ENCODE data around the gene TRIP11.

TRIP11 gene

GRCh38 chr14:91925727-91926121 lies 114.1 kb downstream of the TRIP11 start:
- Histone ChIP-seq H3K9ac (ENCODE audit: low read length) (no peak overlapping the region), H3K4me1 (ENCODE audit: control insufficient read depth, insufficient read depth, low read length) (no peaks in the 10 kb centered on the region), H3K36me3 (ENCODE audit: control insufficient read depth, insufficient read depth, low read length) (no peaks in the 10 kb centered on the region), H3K27me3 (ENCODE audit: control insufficient read depth, insufficient read depth, low read length) (no peaks in the 10 kb centered on the region), H3K4me3 (ENCODE audit: low read length) (no peak overlapping the region), H3K9me3 (ENCODE audit: control insufficient read depth, low read length) (no peaks in the 10 kb centered on the region)

- no peaks in the 10 kb centered on the region for H3K4me1 ChIP-seq (ENCODE audit: control insufficient read depth, insufficient read depth, low read length)
- H3K4me3 ChIP-seq (ENCODE audit: low read length), result no peak overlapping the region
- H3K27me3 ChIP-seq (ENCODE audit: control insufficient read depth, insufficient read depth, low read length), result no peaks in the 10 kb centered on the region
- no peaks in the 10 kb centered on the region for H3K9me3 ChIP-seq (ENCODE audit: control insufficient read depth, low read length)
- no peaks in the 10 kb centered on the region for H3K36me3 ChIP-seq (ENCODE audit: control insufficient read depth, insufficient read depth, low read length)
- no peak overlapping the region for H3K9ac ChIP-seq (ENCODE audit: low read length)
Measured at GRCh38 chr14:91925001-91925726, 114.7 kb downstream of the TRIP11 start.

GRCh38 chr14:91920526-91920925 lies 119.3 kb downstream of the TRIP11 start:
- no peak overlapping the region for H3K4me3 ChIP-seq (ENCODE audit: low read length)
- H3K36me3 ChIP-seq (ENCODE audit: control insufficient read depth, insufficient read depth, low read length), result no peaks in the 10 kb centered on the region
- no peaks in the 10 kb centered on the region for H3K4me1 ChIP-seq (ENCODE audit: control insufficient read depth, insufficient read depth, low read length)
- H3K9ac ChIP-seq (ENCODE audit: low read length), result no peak overlapping the region
- no peaks in the 10 kb centered on the region for H3K27me3 ChIP-seq (ENCODE audit: control insufficient read depth, insufficient read depth, low read length)
- no peaks in the 10 kb centered on the region for H3K9me3 ChIP-seq (ENCODE audit: control insufficient read depth, low read length)

GRCh38 chr14:91919814-91920213 lies 120.0 kb downstream of the TRIP11 start:
- H3K27me3 ChIP-seq (ENCODE audit: control insufficient read depth, insufficient read depth, low read length), result no peaks in the 10 kb centered on the region
- no peaks in the 10 kb centered on the region for H3K9me3 ChIP-seq (ENCODE audit: control insufficient read depth, low read length)
- no peak overlapping the region for H3K4me3 ChIP-seq (ENCODE audit: low read length)
- H3K4me1 ChIP-seq (ENCODE audit: control insufficient read depth, insufficient read depth, low read length), result no peaks in the 10 kb centered on the region
- no peak overlapping the region for H3K9ac ChIP-seq (ENCODE audit: low read length)
- no peaks in the 10 kb centered on the region for H3K36me3 ChIP-seq (ENCODE audit: control insufficient read depth, insufficient read depth, low read length)

- no peaks in the 10 kb centered on the region for H3K4me1 ChIP-seq (ENCODE audit: control insufficient read depth, insufficient read depth, low read length)
- H3K9ac ChIP-seq (ENCODE audit: low read length), result no peak overlapping the region
Measured at GRCh38 chr14:91918186-91918883, 121.5 kb downstream of the TRIP11 start.

More at GRCh38 chr14:91918186-91918883, 121.5 kb downstream of the TRIP11 start:
- H3K27me3 ChIP-seq (ENCODE audit: control insufficient read depth, insufficient read depth, low read length), result no peaks in the 10 kb centered on the region
- H3K9me3 ChIP-seq (ENCODE audit: control insufficient read depth, low read length), result no peaks in the 10 kb centered on the region
- no peaks in the 10 kb centered on the region for H3K36me3 ChIP-seq (ENCODE audit: control insufficient read depth, insufficient read depth, low read length)
- no peak overlapping the region for H3K4me3 ChIP-seq (ENCODE audit: low read length)
